GM23338 (cell line): ENCODE data around the gene APP.

ENCODE experiments used
- CREB1 ChIP-seq: fragments of 250-450 bp; sonication (Bioruptor Pico); IDR thresholded peaks from 2 replicates; pipeline ENCODE4 v1.5.0; 2020; ENCODE audit warnings: low read depth, mild to moderate bottlenecking, moderate library complexity
- EZH2 ChIP-seq: fragments of 200-600 bp; sonication (generic); IDR thresholded peaks from one replicate; pipeline ENCODE4 v1.8.0; 2017; ENCODE audit warnings: antibody characterized with exemption, mild to moderate bottlenecking, low read depth; ENCODE audit not compliant: unreplicated experiment
- EZH2phosphoT487 ChIP-seq: fragments of 200-600 bp; sonication (generic); IDR thresholded peaks from one replicate; pipeline ENCODE4 v1.8.1; 2018; ENCODE audit warnings: antibody characterized with exemption; ENCODE audit not compliant: unreplicated experiment
- JUNB ChIP-seq: IDR thresholded peaks from one replicate; pipeline ENCODE4 v1.6.1; 2016; ENCODE audit warnings: antibody characterized with exemption; ENCODE audit not compliant: unreplicated experiment
- NANOG ChIP-seq: IDR thresholded peaks from 2 replicates; pipeline ENCODE4 v1.6.1; 2016; ENCODE audit warnings: antibody characterized with exemption, borderline replicate concordance
- POLR2AphosphoS5 ChIP-seq: IDR thresholded peaks from 2 replicates; pipeline ENCODE4 v1.6.1; 2016; ENCODE audit warnings: antibody characterized with exemption, low read depth
- TF ChIP-seq, protein P1 (sequence below), 2 experiments: fragments of 200-600 bp in 1 of 2; sonication (generic) in 1 of 2; conservative IDR thresholded peaks; 2 replicates each; pipeline versions ENCODE4 v1.5.1 to v1.6.1; 2016 to 2017; ENCODE audit warnings: antibody characterized with exemption in 2 of 2, low read depth in 2 of 2, mild to moderate bottlenecking in 2 of 2, moderate library complexity in 1 of 2
- TF ChIP-seq, protein P2 (sequence below): IDR thresholded peaks from one replicate; pipeline ENCODE4 v1.6.1; 2018; ENCODE audit warnings: antibody characterized with exemption; ENCODE audit not compliant: unreplicated experiment
- TF ChIP-seq, protein P3 (sequence below): IDR thresholded peaks from 2 replicates; pipeline ENCODE4 v1.6.1; 2016; ENCODE audit warnings: antibody characterized with exemption

DNA sequence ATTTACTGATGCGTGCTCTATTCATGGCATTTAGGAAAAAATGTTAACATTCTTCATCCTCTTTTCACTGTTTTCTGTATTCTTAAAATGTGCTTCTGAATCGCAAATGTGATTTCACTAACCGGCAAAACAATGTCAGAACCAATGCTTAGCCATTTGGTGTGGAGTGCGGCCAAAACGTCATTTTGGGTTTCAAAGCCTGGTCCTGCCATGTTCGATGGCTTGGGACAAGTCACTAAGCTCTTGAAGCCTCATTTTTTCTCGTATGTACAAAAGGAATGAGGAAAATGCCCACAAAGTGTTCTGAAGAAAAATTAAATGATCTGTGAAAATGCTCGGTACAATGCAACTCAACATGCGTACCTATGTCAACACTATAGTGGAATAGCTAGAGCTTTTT, 175.3 kb downstream of the APP start:
- TF ChIP-seq, protein P1, sequence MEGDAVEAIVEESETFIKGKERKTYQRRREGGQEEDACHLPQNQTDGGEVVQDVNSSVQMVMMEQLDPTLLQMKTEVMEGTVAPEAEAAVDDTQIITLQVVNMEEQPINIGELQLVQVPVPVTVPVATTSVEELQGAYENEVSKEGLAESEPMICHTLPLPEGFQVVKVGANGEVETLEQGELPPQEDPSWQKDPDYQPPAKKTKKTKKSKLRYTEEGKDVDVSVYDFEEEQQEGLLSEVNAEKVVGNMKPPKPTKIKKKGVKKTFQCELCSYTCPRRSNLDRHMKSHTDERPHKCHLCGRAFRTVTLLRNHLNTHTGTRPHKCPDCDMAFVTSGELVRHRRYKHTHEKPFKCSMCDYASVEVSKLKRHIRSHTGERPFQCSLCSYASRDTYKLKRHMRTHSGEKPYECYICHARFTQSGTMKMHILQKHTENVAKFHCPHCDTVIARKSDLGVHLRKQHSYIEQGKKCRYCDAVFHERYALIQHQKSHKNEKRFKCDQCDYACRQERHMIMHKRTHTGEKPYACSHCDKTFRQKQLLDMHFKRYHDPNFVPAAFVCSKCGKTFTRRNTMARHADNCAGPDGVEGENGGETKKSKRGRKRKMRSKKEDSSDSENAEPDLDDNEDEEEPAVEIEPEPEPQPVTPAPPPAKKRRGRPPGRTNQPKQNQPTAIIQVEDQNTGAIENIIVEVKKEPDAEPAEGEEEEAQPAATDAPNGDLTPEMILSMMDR (conservative IDR thresholded peaks at IDR 0.05; ENCODE audit: low read depth in 2 of 2), result no peak
- TF ChIP-seq EZH2 (no peak), POLR2AphosphoS5 (no peak), EZH2phosphoT487 (no peak), CREB1 (no peak), NANOG (no peak), JUNB (no peak)
- TF ChIP-seq, protein P2, sequence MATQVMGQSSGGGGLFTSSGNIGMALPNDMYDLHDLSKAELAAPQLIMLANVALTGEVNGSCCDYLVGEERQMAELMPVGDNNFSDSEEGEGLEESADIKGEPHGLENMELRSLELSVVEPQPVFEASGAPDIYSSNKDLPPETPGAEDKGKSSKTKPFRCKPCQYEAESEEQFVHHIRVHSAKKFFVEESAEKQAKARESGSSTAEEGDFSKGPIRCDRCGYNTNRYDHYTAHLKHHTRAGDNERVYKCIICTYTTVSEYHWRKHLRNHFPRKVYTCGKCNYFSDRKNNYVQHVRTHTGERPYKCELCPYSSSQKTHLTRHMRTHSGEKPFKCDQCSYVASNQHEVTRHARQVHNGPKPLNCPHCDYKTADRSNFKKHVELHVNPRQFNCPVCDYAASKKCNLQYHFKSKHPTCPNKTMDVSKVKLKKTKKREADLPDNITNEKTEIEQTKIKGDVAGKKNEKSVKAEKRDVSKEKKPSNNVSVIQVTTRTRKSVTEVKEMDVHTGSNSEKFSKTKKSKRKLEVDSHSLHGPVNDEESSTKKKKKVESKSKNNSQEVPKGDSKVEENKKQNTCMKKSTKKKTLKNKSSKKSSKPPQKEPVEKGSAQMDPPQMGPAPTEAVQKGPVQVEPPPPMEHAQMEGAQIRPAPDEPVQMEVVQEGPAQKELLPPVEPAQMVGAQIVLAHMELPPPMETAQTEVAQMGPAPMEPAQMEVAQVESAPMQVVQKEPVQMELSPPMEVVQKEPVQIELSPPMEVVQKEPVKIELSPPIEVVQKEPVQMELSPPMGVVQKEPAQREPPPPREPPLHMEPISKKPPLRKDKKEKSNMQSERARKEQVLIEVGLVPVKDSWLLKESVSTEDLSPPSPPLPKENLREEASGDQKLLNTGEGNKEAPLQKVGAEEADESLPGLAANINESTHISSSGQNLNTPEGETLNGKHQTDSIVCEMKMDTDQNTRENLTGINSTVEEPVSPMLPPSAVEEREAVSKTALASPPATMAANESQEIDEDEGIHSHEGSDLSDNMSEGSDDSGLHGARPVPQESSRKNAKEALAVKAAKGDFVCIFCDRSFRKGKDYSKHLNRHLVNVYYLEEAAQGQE, result no peak
- TF ChIP-seq, protein P3, sequence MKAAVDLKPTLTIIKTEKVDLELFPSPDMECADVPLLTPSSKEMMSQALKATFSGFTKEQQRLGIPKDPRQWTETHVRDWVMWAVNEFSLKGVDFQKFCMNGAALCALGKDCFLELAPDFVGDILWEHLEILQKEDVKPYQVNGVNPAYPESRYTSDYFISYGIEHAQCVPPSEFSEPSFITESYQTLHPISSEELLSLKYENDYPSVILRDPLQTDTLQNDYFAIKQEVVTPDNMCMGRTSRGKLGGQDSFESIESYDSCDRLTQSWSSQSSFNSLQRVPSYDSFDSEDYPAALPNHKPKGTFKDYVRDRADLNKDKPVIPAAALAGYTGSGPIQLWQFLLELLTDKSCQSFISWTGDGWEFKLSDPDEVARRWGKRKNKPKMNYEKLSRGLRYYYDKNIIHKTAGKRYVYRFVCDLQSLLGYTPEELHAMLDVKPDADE, result no peak
